HL-60/S4 treated with retinoic acid at 250 ng/mL for 4 days and 3 days (cell line): ENCODE results near the gene RNF43.

ENCODE experiments used
- in situ Hi-C: fragments of 300-500 bp; cut with MboI; formaldehyde crosslinking; loops from 2 replicates; pipeline ENCODE4 v1.7.0; 2022; ENCODE audit warnings: low sequenced_read_pairs

RNF43 gene

GRCh38 chr17:58417300-58418092 lies at the start of gene RNF43:
TSS of gene RNF43 (minus strand) at chr17:58417534. CDS start at chr17:58415577, 1,957 bp downstream.
- in situ Hi-C loops, result no loop called here

- in situ Hi-C loops, result no loop called here
Observed at GRCh38 chr17:58455491-58455890, 38.2 kb upstream of the RNF43 start.

- in situ Hi-C loops, result no loop called here
Observed at GRCh38 chr17:58452738-58453137, 35.4 kb upstream of the RNF43 start.

GRCh38 chr17:58447039-58447975 lies 30.0 kb upstream of the RNF43 start:
- in situ Hi-C loops, result loop anchor here (10.0 kb wide), 1 partner anchor 323 kb away; no protein-coding TSS in a partner anchor

- in situ Hi-C loops, result loop anchor here (10.0 kb wide), 1 partner anchor 321 kb away; no protein-coding TSS in a partner anchor
Observed at GRCh38 chr17:58446086-58446485, 28.8 kb upstream of the RNF43 start.

- in situ Hi-C loops, result no loop called here
Observed at GRCh38 chr17:58436805-58437239, 19.5 kb upstream of the RNF43 start.

GRCh38 chr17:58436245-58436644 lies 18.9 kb upstream of the RNF43 start:
- in situ Hi-C loops, result no loop called here

GRCh38 chr17:58432806-58433573 lies 15.7 kb upstream of the RNF43 start:
- in situ Hi-C loops, result no loop called here

- in situ Hi-C loops, result no loop called here
Observed at GRCh38 chr17:58427807-58428206, 10.5 kb upstream of the RNF43 start.

GRCh38 chr17:58421711-58422110 lies 4.4 kb upstream of the RNF43 start:
- in situ Hi-C loops, result no loop called here

- in situ Hi-C loops, result no loop called here
Observed at GRCh38 chr17:58420827-58421226, 3.5 kb upstream of the RNF43 start.

GRCh38 chr17:58416937-58417299 lies 416 bp downstream of the RNF43 start:
- in situ Hi-C loops, result no loop called here

- in situ Hi-C loops, result no loop called here
Observed at GRCh38 chr17:58416396-58416795, 938 bp downstream of the RNF43 start.

GRCh38 chr17:58415371-58416055 lies 1.8 kb downstream of the RNF43 start:
- in situ Hi-C loops, result no loop called here

GRCh38 chr17:58414596-58414997 lies 2.7 kb downstream of the RNF43 start:
- in situ Hi-C loops, result no loop called here

- in situ Hi-C loops, result no loop called here
Observed at GRCh38 chr17:58413684-58414083, 3.6 kb downstream of the RNF43 start.

- in situ Hi-C loops, result no loop called here
Observed at GRCh38 chr17:58412961-58413586, 4.3 kb downstream of the RNF43 start.

GRCh38 chr17:58412064-58412703 lies 5.2 kb downstream of the RNF43 start:
- in situ Hi-C loops, result no loop called here

- in situ Hi-C loops, result no loop called here
Observed at GRCh38 chr17:58411408-58411894, 5.9 kb downstream of the RNF43 start.
